Spleen (tissue), 7 donors: ENCODE measurements around the gene MYH14.

Experiments used
- CTCF ChIP-seq, 11 experiments: fragments of 200-600 bp in 7 of 11; fragments of 450-650 bp in 4 of 11; sonication (generic) in 4 of 11; IDR thresholded peaks in 8 of 11; conservative IDR thresholded peaks in 3 of 11; 1 replicate in 7 of 11; 2 replicates in 4 of 11; pipeline versions ENCODE4 v1.4.0 to v1.8.0; 2016 to 2021; ENCODE audit warnings: antibody characterized with exemption in 11 of 11, inconsistent platforms in 4 of 11, mild to moderate bottlenecking in 1 of 11
- POLR2A ChIP-seq, 3 donors: fragments of 450-650 bp; IDR thresholded peaks; one replicate each; pipeline ENCODE4 v1.5.1; 2017; ENCODE audit warnings: antibody characterized with exemption in 3 of 3, mild to moderate bottlenecking in 1 of 3
- POLR2AphosphoS5 ChIP-seq, 3 donors: sonication (generic); formaldehyde crosslinking; IDR thresholded peaks; one replicate each; pipeline ENCODE4 v1.5.1; 2017; ENCODE audit warnings: antibody characterized with exemption in 3 of 3
- donor health status: DM: no; HTN: no; CAD: no; lungs with moderate emphysema.
- donor health status: DM: no; HTN: no; CAD: no.
- donor health status: DM: no; HTN: no; CAD: no.

DNA sequence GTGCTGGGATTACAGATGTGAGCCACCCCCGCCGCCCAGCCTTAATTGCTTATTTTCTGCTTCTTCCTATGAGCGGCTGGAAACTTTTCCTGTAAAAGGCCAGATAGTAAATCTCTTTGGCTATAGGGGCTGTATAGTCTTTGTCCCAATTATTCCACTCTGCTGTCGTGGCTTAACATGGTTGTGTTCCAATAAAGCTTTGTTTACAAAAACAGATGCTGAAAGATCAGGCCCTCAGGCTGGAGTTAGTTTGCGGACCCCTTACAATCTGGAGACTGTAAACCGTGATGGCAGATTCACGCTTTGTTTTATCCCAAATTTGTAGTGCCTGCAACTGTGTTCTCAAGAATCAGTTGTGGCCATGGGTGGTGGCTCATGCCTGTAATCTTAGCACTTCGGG is 115.0 kb downstream of the MYH14 start:
- TF ChIP-seq CTCF (IDR thresholded peaks at IDR 0.05 in 8 of 11, conservative IDR thresholded peaks at IDR 0.05 in 3 of 11) (no peak), POLR2A (IDR thresholded peaks at IDR 0.05) (no peak), POLR2AphosphoS5 (IDR thresholded peaks at IDR 0.05) (no peak)
